Lower leg skin (tissue), 3 donors: ENCODE data around the gene SRSF6.

Experiments used
- CTCF ChIP-seq, 3 donors: fragments of 450-650 bp; IDR thresholded peaks; one replicate each; pipeline ENCODE4 v1.5.1; 2016; ENCODE audit warnings: antibody characterized with exemption in 3 of 3, mild to moderate bottlenecking in 3 of 3, moderate library complexity in 2 of 3
- POLR2A ChIP-seq, 2 donors: fragments of 450-650 bp; IDR thresholded peaks; one replicate each; pipeline ENCODE4 v1.6.1; 2016 to 2017; ENCODE audit warnings: antibody characterized with exemption in 2 of 2, mild to moderate bottlenecking in 1 of 2, moderate library complexity in 1 of 2

GRCh38 chr20:43420192-43420591 lies 37.5 kb upstream of the SRSF6 start:
- TF ChIP-seq CTCF (IDR thresholded peaks at IDR 0.05) (no peak), POLR2A (IDR thresholded peaks at IDR 0.05) (no peak)
